Type B pancreatic cell (in vitro differentiated cells): Measurements from ENCODE around the gene CKAP2L. TPM values are rescaled to one million over a fixed set of nuclear protein-coding genes. Genes with fewer than 3 reads are reported as not detected.

Experiments
- DNase-seq: peaks from one replicate; pipeline ENCODE4 v3.0.0; 2021; ENCODE audit warnings: mixed read lengths; ENCODE audit not compliant: unreplicated experiment; ENCODE audit errors: extremely low spot score
- H3K27ac Mint-ChIP-seq: 2 replicates; pipeline ENCODE4 v1.8.0; 2021; ENCODE audit warnings: mild to moderate bottlenecking, mixed read lengths
- H3K27me3 Mint-ChIP-seq: 2 replicates; pipeline ENCODE4 v1.8.0; 2021; ENCODE audit warnings: mixed read lengths
- H3K36me3 Mint-ChIP-seq: 2 replicates; pipeline ENCODE4 v1.8.0; 2021; ENCODE audit warnings: mixed read lengths
- H3K4me1 Mint-ChIP-seq: one replicate; pipeline ENCODE4 v1.8.0; 2021; ENCODE audit warnings: mixed read lengths; ENCODE audit not compliant: unreplicated experiment
- H3K4me3 Mint-ChIP-seq: 2 replicates; pipeline ENCODE4 v1.8.0; 2021; ENCODE audit warnings: mild to moderate bottlenecking, mixed read lengths
- H3K9me3 Mint-ChIP-seq: 2 replicates; pipeline ENCODE4 v1.8.0; 2021; ENCODE audit warnings: mixed read lengths
- CTCF ChIP-seq: fragments of 200-600 bp; sonication (generic); conservative IDR thresholded peaks from 2 replicates; pipeline ENCODE4 v1.5.0; 2021; ENCODE audit warnings: antibody characterized with exemption, mild to moderate bottlenecking
- total RNA-seq: library from RNA; stranded (reverse); gene quantifications from 2 replicates; pipeline ENCODE4 v1.2.1, GENCODE V29; 2021; ENCODE audit warnings: low replicate concordance

The CKAP2L gene
- total RNA-seq, 1 donor from 2014 or later, result 25.4 TPM

- Mint-ChIP-seq H3K4me1 (peaks cover 17% of the 10 kb centered on the region), H3K4me3 (peak within 1 kb of the TSS; percentile 69), H3K9me3 (no peaks in the 10 kb centered on the region), H3K27me3 (no peaks in the 10 kb centered on the region), H3K27ac (peak within 1 kb of the TSS; percentile 91), H3K36me3 (peaks cover 3% of the 10 kb centered on the region)
- no peak for DNase-seq
- TF ChIP-seq CTCF, result no peak
Measured at GRCh38 chr2:112784199-112785189, 20.1 kb upstream of the CKAP2L start, which contains the start of gene IL1A. Gene IL1A, minus strand, starts transcription at chr2:112784493. Its CDS starts 723 bp downstream, at chr2:112783770.

GRCh38 chr2:112783187-112783714 is 18.8 kb upstream of the CKAP2L start:
- Mint-ChIP-seq H3K4me3 (peak overlapping the region; percentile 69), H3K9me3 (no peaks in the 10 kb centered on the region), H3K4me1 (peaks cover 17% of the 10 kb centered on the region), H3K27me3 (no peaks in the 10 kb centered on the region), H3K36me3 (no peaks in the 10 kb centered on the region), H3K27ac (peak overlapping the region; percentile 91)
- no peak for DNase-seq
- TF ChIP-seq CTCF, result no peak

GRCh38 chr2:112782234-112782799 is 17.9 kb upstream of the CKAP2L start:
- Mint-ChIP-seq H3K9me3 (no peaks in the 10 kb centered on the region), H3K27ac (peak overlapping the region; percentile 48), H3K4me1 (peaks cover 20% of the 10 kb centered on the region), H3K27me3 (no peaks in the 10 kb centered on the region), H3K4me3 (peak overlapping the region; percentile 41), H3K36me3 (no peaks in the 10 kb centered on the region)
- TF ChIP-seq CTCF, result no peak
- DNase-seq, result no peak

- no peak for DNase-seq
- Mint-ChIP-seq H3K36me3 (no peaks in the 10 kb centered on the region), H3K4me1 (peaks cover 31% of the 10 kb centered on the region), H3K27me3 (no peaks in the 10 kb centered on the region), H3K9me3 (no peaks in the 10 kb centered on the region), H3K4me3 (no peak overlapping the region), H3K27ac (peak overlapping the region; percentile 27)
- no peak for TF ChIP-seq CTCF
Measured at GRCh38 chr2:112779598-112779997, 15.2 kb upstream of the CKAP2L start.

- TF ChIP-seq CTCF, result no peak
- DNase-seq, result no peak
- no peaks in the 10 kb centered on the region for H3K9me3 Mint-ChIP-seq
- H3K36me3 Mint-ChIP-seq, result no peaks in the 10 kb centered on the region
- no peak overlapping the region for H3K4me3 Mint-ChIP-seq
- H3K27ac Mint-ChIP-seq, result no peak overlapping the region
- peaks cover 15% of the 10 kb centered on the region for H3K4me1 Mint-ChIP-seq
- no peaks in the 10 kb centered on the region for H3K27me3 Mint-ChIP-seq
Measured at GRCh38 chr2:112777036-112777435, 12.6 kb upstream of the CKAP2L start.
